Activated T-cell treated with anti-CD3 and anti-CD28 coated beads for 24 hours (primary cell): ENCODE results near the gene LSM14B.

ENCODE experiments used
- DNase-seq: peaks from one replicate; pipeline ENCODE4 v3.0.0-alpha.2; 2020; ENCODE audit warnings: low read depth

LSM14B gene

GRCh38 chr20:62133051-62133845, 11.0 kb downstream of the LSM14B start:
- DNase-seq, result no peak

GRCh38 chr20:62133864-62134263, 11.6 kb downstream of the LSM14B start:
- no peak for DNase-seq

- DNase-seq, result no peak
These were observed 12.5 kb downstream of the LSM14B start for GRCh38 chr20:62134735-62135231.

- no peak for DNase-seq
These were observed 13.4 kb downstream of the LSM14B start for GRCh38 chr20:62135573-62136266.

GRCh38 chr20:62136283-62137091, 14.2 kb downstream of the LSM14B start:
- no peak for DNase-seq

GRCh38 chr20:62137092-62137384, 14.8 kb downstream of the LSM14B start:
- no peak for DNase-seq

- DNase-seq, result no peak
These were observed 15.4 kb downstream of the LSM14B start for GRCh38 chr20:62137478-62138203.

- DNase-seq, result no peak
These were observed 15.9 kb downstream of the LSM14B start for GRCh38 chr20:62138204-62138543.

GRCh38 chr20:62138912-62139311, 16.6 kb downstream of the LSM14B start:
- no peak for DNase-seq

GRCh38 chr20:62139636-62140035, 17.4 kb downstream of the LSM14B start:
- DNase-seq, result no peak

- no peak for DNase-seq
These were observed 18.7 kb downstream of the LSM14B start for GRCh38 chr20:62141043-62141396.

GRCh38 chr20:62141397-62142251, 19.3 kb downstream of the LSM14B start:
- no peak for DNase-seq

GRCh38 chr20:62142252-62143080, 20.2 kb downstream of the LSM14B start:
- DNase-seq, result no peak

GRCh38 chr20:62143081-62143956, 21.0 kb downstream of the LSM14B start, which contains the start of the genes PSMA7 and SS18L1:
TSS of gene PSMA7 (minus strand) at chr20:62143394. CDS start at chr20:62143303, 91 bp downstream.
TSS of gene SS18L1 (plus strand) at chr20:62143769. CDS start at chr20:62143821, 52 bp downstream.
- DNase-seq, result peak; percentile 78

- DNase-seq, result peak; percentile 59
These were observed 21.9 kb downstream of the LSM14B start for GRCh38 chr20:62143957-62144825.

GRCh38 chr20:62145688-62146018, 23.4 kb downstream of the LSM14B start:
- DNase-seq, result no peak

GRCh38 chr20:62146019-62146755, 23.9 kb downstream of the LSM14B start:
- no peak for DNase-seq

GRCh38 chr20:62147125-62147524, 24.9 kb downstream of the LSM14B start:
- no peak for DNase-seq
